Stimulated activated effector memory CD8-positive, alpha-beta T cell treated with anti-CD3 and anti-CD28 coated beads, Interleukin-12 subunit alpha, Interleukin-12 subunit beta, amount 100 ng/mL, for 72 hours (primary cell): ENCODE measurements around the gene SAMHD1.
"Not testable (repeated sequence)": the region's sequence is repeated elsewhere in the genome, so short reads cannot be mapped to it uniquely, and the experiment has no call there.

Source experiments
- ATAC-seq: fragments of 150-1000 bp; cut with Tn5 transposase; 2 replicates; pipeline ENCODE4 v1.10.0; 2021
- DNase-seq, 2 donors: peaks; one replicate each; pipeline ENCODE4 v3.0.0; 2021 to 2022; ENCODE audit warnings: low spot score in 2 of 2
- H3K27ac Mint-ChIP-seq: one replicate; pipeline ENCODE4 v1.8.0; 2022; ENCODE audit warnings: mild to moderate bottlenecking, mixed read lengths
- H3K36me3 Mint-ChIP-seq: one replicate; pipeline ENCODE4 v1.8.0; 2022; ENCODE audit warnings: mild to moderate bottlenecking, mixed read lengths
- H3K4me1 Mint-ChIP-seq: one replicate; pipeline ENCODE4 v1.8.0; 2022; ENCODE audit warnings: mixed read lengths
- H3K4me3 Mint-ChIP-seq: one replicate; pipeline ENCODE4 v1.8.0; 2022; ENCODE audit warnings: mild to moderate bottlenecking, mixed read lengths
- H3K9me3 Mint-ChIP-seq: one replicate; pipeline ENCODE4 v1.8.0; 2022; ENCODE audit warnings: mixed read lengths

The SAMHD1 gene

GRCh38 chr20:36876473-36876833 is 75.1 kb downstream of the SAMHD1 start:
- no peak for DNase-seq
- Mint-ChIP-seq H3K9me3 (no peaks in the 10 kb centered on the region), H3K27ac (no peak overlapping the region), H3K36me3 (no peaks in the 10 kb centered on the region), H3K4me3 (no peak overlapping the region), H3K4me1 (peaks cover 10% of the 10 kb centered on the region)
- ATAC-seq = no peak

GRCh38 chr20:36875702-36876472 is 75.6 kb downstream of the SAMHD1 start, which contains the start of gene TLDC2:
TLDC2 (plus strand) TSS chr20:36876138; CDS start chr20:36876175, 37 bp downstream.
- Mint-ChIP-seq H3K4me3 (no peak within 1 kb of the TSS), H3K9me3 (no peaks in the 10 kb centered on the region), H3K27ac (no peak within 1 kb of the TSS)

GRCh38 chr20:36875093-36875492 is 76.4 kb downstream of the SAMHD1 start:
- not testable (repeated sequence) for H3K27ac Mint-ChIP-seq, H3K36me3 Mint-ChIP-seq, ATAC-seq, DNase-seq, H3K9me3 Mint-ChIP-seq, H3K4me3 Mint-ChIP-seq, H3K4me1 Mint-ChIP-seq

More at GRCh38 chr20:36875702-36876472, 75.6 kb downstream of the SAMHD1 start, which contains the start of gene TLDC2:
- Mint-ChIP-seq H3K36me3 (no peaks in the 10 kb centered on the region), H3K4me1 (peaks cover 6% of the 10 kb centered on the region)
- DNase-seq = no peak
- ATAC-seq = no peak

GRCh38 chr20:36873498-36874189 is 77.9 kb downstream of the SAMHD1 start:
- no peak overlapping the region for H3K4me3 Mint-ChIP-seq
- no peak for ATAC-seq
- no peak for DNase-seq
- no peak overlapping the region for H3K27ac Mint-ChIP-seq
- H3K4me1 Mint-ChIP-seq = peaks cover 6% of the 10 kb centered on the region
- H3K36me3 Mint-ChIP-seq = no peaks in the 10 kb centered on the region
- no peaks in the 10 kb centered on the region for H3K9me3 Mint-ChIP-seq

GRCh38 chr20:36872852-36873251 is 78.7 kb downstream of the SAMHD1 start:
- Mint-ChIP-seq H3K27ac (no peak overlapping the region), H3K9me3 (no peaks in the 10 kb centered on the region), H3K4me3 (no peak overlapping the region), H3K4me1 (peaks cover 6% of the 10 kb centered on the region), H3K36me3 (no peaks in the 10 kb centered on the region)
- no peak for ATAC-seq
- DNase-seq = no peak

GRCh38 chr20:36871640-36872570 is 79.6 kb downstream of the SAMHD1 start:
- ATAC-seq = no peak
- Mint-ChIP-seq H3K4me1 (peaks cover 6% of the 10 kb centered on the region), H3K4me3 (no peak overlapping the region), H3K36me3 (no peaks in the 10 kb centered on the region), H3K9me3 (no peaks in the 10 kb centered on the region), H3K27ac (no peak overlapping the region)
- no peak for DNase-seq

- Mint-ChIP-seq H3K9me3 (no peaks in the 10 kb centered on the region), H3K4me1 (peaks cover 11% of the 10 kb centered on the region), H3K27ac (no peak overlapping the region), H3K4me3 (no peak overlapping the region), H3K36me3 (no peaks in the 10 kb centered on the region)
- no peak for DNase-seq
- no peak for ATAC-seq
Measured at GRCh38 chr20:36866681-36867495, 84.6 kb downstream of the SAMHD1 start.

GRCh38 chr20:36866164-36866563 is 85.3 kb downstream of the SAMHD1 start:
- H3K4me1 Mint-ChIP-seq = peaks cover 11% of the 10 kb centered on the region
- H3K27ac Mint-ChIP-seq = no peak overlapping the region
- ATAC-seq (no peak), DNase-seq (no peak)
- no peak overlapping the region for H3K4me3 Mint-ChIP-seq
- no peaks in the 10 kb centered on the region for H3K9me3 Mint-ChIP-seq
- no peaks in the 10 kb centered on the region for H3K36me3 Mint-ChIP-seq

GRCh38 chr20:36865861-36866149 is 85.7 kb downstream of the SAMHD1 start:
- no peak for ATAC-seq
- Mint-ChIP-seq H3K9me3 (no peaks in the 10 kb centered on the region), H3K4me3 (no peak overlapping the region), H3K4me1 (peaks cover 11% of the 10 kb centered on the region), H3K27ac (no peak overlapping the region), H3K36me3 (no peaks in the 10 kb centered on the region)
- DNase-seq = no peak

- peaks cover 11% of the 10 kb centered on the region for H3K4me1 Mint-ChIP-seq
- H3K27ac Mint-ChIP-seq = no peak overlapping the region
- ATAC-seq = no peak
- no peaks in the 10 kb centered on the region for H3K9me3 Mint-ChIP-seq
- no peak for DNase-seq
- peak overlapping the region; percentile 78 for H3K4me3 Mint-ChIP-seq
- H3K36me3 Mint-ChIP-seq = no peaks in the 10 kb centered on the region
Measured at GRCh38 chr20:36865076-36865860, 86.2 kb downstream of the SAMHD1 start.

GRCh38 chr20:36862857-36863668 is 88.4 kb downstream of the SAMHD1 start:
- no peak overlapping the region for H3K4me3 Mint-ChIP-seq
- no peaks in the 10 kb centered on the region for H3K36me3 Mint-ChIP-seq
- no peaks in the 10 kb centered on the region for H3K9me3 Mint-ChIP-seq
- no peak overlapping the region for H3K27ac Mint-ChIP-seq
- ATAC-seq = peak; percentile 69
- peak; percentile 22 to 72 for DNase-seq
- H3K4me1 Mint-ChIP-seq = peaks cover 11% of the 10 kb centered on the region

GRCh38 chr20:36861875-36862801 is 89.4 kb downstream of the SAMHD1 start:
- H3K4me3 Mint-ChIP-seq = peak overlapping the region; percentile 48
- H3K4me1 Mint-ChIP-seq = peaks cover 15% of the 10 kb centered on the region
- no peaks in the 10 kb centered on the region for H3K9me3 Mint-ChIP-seq
- DNase-seq = no peak
- no peak overlapping the region for H3K27ac Mint-ChIP-seq
- no peak for ATAC-seq
- no peaks in the 10 kb centered on the region for H3K36me3 Mint-ChIP-seq

GRCh38 chr20:36861625-36861874 is 90.0 kb downstream of the SAMHD1 start:
- Mint-ChIP-seq H3K4me3 (peak overlapping the region; percentile 48), H3K27ac (no peak overlapping the region), H3K9me3 (no peaks in the 10 kb centered on the region), H3K4me1 (peaks cover 19% of the 10 kb centered on the region), H3K36me3 (no peaks in the 10 kb centered on the region)
- DNase-seq = no peak
- ATAC-seq = no peak
